ENCODE measurements around the gene ME3. TPM values are rescaled to one million over a fixed set of nuclear protein-coding genes. Genes with fewer than 3 reads are reported as not detected.
"Not testable (repeated sequence)": the region's sequence is repeated elsewhere in the genome, so short reads cannot be mapped to it uniquely, and the experiment has no call there.

Gene ME3
- polyA plus RNA-seq, 1 experiment, result 7.1 TPM

GRCh38 chr11:86623041-86623621 is 49.3 kb downstream of the ME3 start:
- Histone ChIP-seq H3K4me3 (ENCODE audit: low read depth, low read length) (no peak overlapping the region), H3K9me3 (ENCODE audit: control insufficient read depth, insufficient read depth, low read length) (no peaks in the 10 kb centered on the region), H3K27me3 (ENCODE audit: control insufficient read depth, insufficient read depth, low read length) (no peaks in the 10 kb centered on the region), H3K27ac (ENCODE audit: low read depth, low read length) (no peak overlapping the region)
- POLR2A ChIA-PET, result no interaction called here
- DNase-seq (ENCODE audit: low read depth, low spot score), result no peak
- CTCF ChIA-PET, result interaction anchor here (6.6 kb wide), 1 partner anchor 15 kb away, joined by 75 read pairs; no protein-coding TSS in a partner anchor
- TF ChIP-seq CTCF (IDR thresholded peaks at IDR 0.05; ENCODE audit: low read depth, low read length), result no peak

GRCh38 chr11:86621854-86622253 is 50.6 kb downstream of the ME3 start:
- no peak for TF ChIP-seq CTCF (IDR thresholded peaks at IDR 0.05; ENCODE audit: low read depth, low read length)
- CTCF ChIA-PET, result interaction anchor here (6.6 kb wide), 1 partner anchor 14 kb away, joined by 75 read pairs; no protein-coding TSS in a partner anchor
- H3K27ac ChIP-seq (ENCODE audit: low read depth, low read length), result no peak overlapping the region
- H3K9me3 ChIP-seq (ENCODE audit: control insufficient read depth, insufficient read depth, low read length), result no peaks in the 10 kb centered on the region
- no peak for DNase-seq (ENCODE audit: low read depth, low spot score)
- no peaks in the 10 kb centered on the region for H3K27me3 ChIP-seq (ENCODE audit: control insufficient read depth, insufficient read depth, low read length)
- H3K4me3 ChIP-seq (ENCODE audit: low read depth, low read length), result no peak overlapping the region
- POLR2A ChIA-PET, result no interaction called here

GRCh38 chr11:86620891-86621521 is 51.4 kb downstream of the ME3 start:
- no peak for TF ChIP-seq CTCF (IDR thresholded peaks at IDR 0.05; ENCODE audit: low read depth, low read length)
- H3K4me3 ChIP-seq (ENCODE audit: low read depth, low read length), result no peak overlapping the region
- H3K9me3 ChIP-seq (ENCODE audit: control insufficient read depth, insufficient read depth, low read length), result no peaks in the 10 kb centered on the region
- no peak for DNase-seq (ENCODE audit: low read depth, low spot score)
- ChIA-PET CTCF (interaction anchor here (6.6 kb wide), 1 partner anchor 13 kb away, joined by 75 read pairs; no protein-coding TSS in a partner anchor), POLR2A (no interaction called here)
- no peaks in the 10 kb centered on the region for H3K27me3 ChIP-seq (ENCODE audit: control insufficient read depth, insufficient read depth, low read length)
- no peak overlapping the region for H3K27ac ChIP-seq (ENCODE audit: low read depth, low read length)

- H3K27ac ChIP-seq (ENCODE audit: low read depth, low read length); H3K27me3 ChIP-seq (ENCODE audit: control insufficient read depth, insufficient read depth, low read length); H3K9me3 ChIP-seq (ENCODE audit: control insufficient read depth, insufficient read depth, low read length); DNase-seq (ENCODE audit: low read depth, low spot score); H3K4me3 ChIP-seq (ENCODE audit: low read depth, low read length); POLR2A ChIA-PET: not testable (repeated sequence)
- CTCF ChIA-PET, result interaction anchor here (6.6 kb wide), 1 partner anchor 11 kb away, joined by 75 read pairs; no protein-coding TSS in a partner anchor
Observed at GRCh38 chr11:86619428-86619827, 53.0 kb downstream of the ME3 start.

GRCh38 chr11:86617502-86617901 is 54.9 kb downstream of the ME3 start:
- ChIA-PET CTCF (interaction anchor here (1.2 to 6.6 kb wide), 2 partner anchors 9 to 253 kb away, joined by 3 to 75 read pairs; no protein-coding TSS in a partner anchor), POLR2A (no interaction called here)
- no peak overlapping the region for H3K27ac ChIP-seq (ENCODE audit: low read depth, low read length)
- no peaks in the 10 kb centered on the region; the same call in 1 of the 2 replicates for H3K9me3 ChIP-seq (ENCODE audit: control insufficient read depth, insufficient read depth, low read length)
- no peaks in the 10 kb centered on the region for H3K27me3 ChIP-seq (ENCODE audit: control insufficient read depth, insufficient read depth, low read length)
- DNase-seq (ENCODE audit: low read depth, low spot score), result no peak
- TF ChIP-seq CTCF (IDR thresholded peaks at IDR 0.05; ENCODE audit: low read depth, low read length), result no peak
- no peak overlapping the region for H3K4me3 ChIP-seq (ENCODE audit: low read depth, low read length)
